WTC11 (cell line): ENCODE results near the gene TMEM114. TPM values are rescaled to one million over a fixed set of nuclear protein-coding genes. Genes with fewer than 3 reads are reported as not detected.

Experiments used
- ATAC-seq: fragments of 200-7000 bp; cut with Tn5 transposase; 2 replicates; pipeline ENCODE4 v1.10.0; 2021; ENCODE audit warnings: mild to moderate bottlenecking, moderate library complexity
- CTCF ChIA-PET: fragments of 300-600 bp; sonication (Branson Sonifier 250); formaldehyde crosslinking; loops from one replicate; lab custom pipeline; 2021; ENCODE audit warnings: antibody characterized with exemption; lab: Charles Lee
- POLR2A ChIA-PET: fragments of 350-600 bp; sonication (Branson Sonifier 250); formaldehyde crosslinking; loops from one replicate; lab custom pipeline; 2021; ENCODE audit warnings: antibody characterized with exemption; lab: Charles Lee
- DNase-seq: peaks from one replicate; pipeline ENCODE4 v3.0.0; 2021; ENCODE audit warnings: low spot score
- H3K27ac Mint-ChIP-seq: 2 replicates; pipeline ENCODE4 v1.8.0; 2021; ENCODE audit warnings: mixed read lengths
- H3K27me3 Mint-ChIP-seq: 2 replicates; pipeline ENCODE4 v1.8.0; 2021; ENCODE audit warnings: low read depth, mild to moderate bottlenecking, moderate library complexity, mixed read lengths
- H3K36me3 Mint-ChIP-seq: 2 replicates; pipeline ENCODE4 v1.8.0; 2021; ENCODE audit warnings: mixed read lengths
- H3K4me1 Mint-ChIP-seq: 2 replicates; pipeline ENCODE4 v1.8.0; 2022; ENCODE audit warnings: mixed read lengths
- H3K4me3 Mint-ChIP-seq: 2 replicates; pipeline ENCODE4 v1.8.0; 2021; ENCODE audit warnings: mild to moderate bottlenecking, moderate library complexity, mixed read lengths
- H3K9me3 Mint-ChIP-seq: 2 replicates; pipeline ENCODE4 v1.8.0; 2021; ENCODE audit warnings: mixed read lengths
- AFF4 ChIP-seq: sonication (generic); formaldehyde crosslinking; IDR thresholded peaks from 2 replicates; pipeline ENCODE4 v1.8.1; 2023; ENCODE audit warnings: mild to moderate bottlenecking, missing genetic modification reagents, borderline replicate concordance
- ARID4B ChIP-seq: sonication (generic); formaldehyde crosslinking; IDR thresholded peaks from 2 replicates; pipeline ENCODE4 v1.8.0; 2023; ENCODE audit warnings: missing genetic modification reagents, mild to moderate bottlenecking, borderline replicate concordance
- ATF2 ChIP-seq: sonication (generic); formaldehyde crosslinking; IDR thresholded peaks from 2 replicates; pipeline ENCODE4 v1.8.1; 2022; ENCODE audit warnings: low read depth, missing genetic modification reagents, borderline replicate concordance
- CREM ChIP-seq: sonication (generic); formaldehyde crosslinking; IDR thresholded peaks from 2 replicates; pipeline ENCODE4 v1.8.1; 2022; ENCODE audit warnings: mild to moderate bottlenecking, missing genetic modification reagents, moderate library complexity
- E2F5 ChIP-seq: sonication (generic); formaldehyde crosslinking; IDR thresholded peaks from 2 replicates; pipeline ENCODE4 v1.8.1; 2022; ENCODE audit warnings: mild to moderate bottlenecking, moderate library complexity, missing genetic modification reagents
- ERG ChIP-seq: fragments of 250-450 bp; sonication (Bioruptor Pico); IDR thresholded peaks from 2 replicates; pipeline ENCODE4 v1.8.0; 2021; ENCODE audit warnings: mild to moderate bottlenecking
- JAZF1 ChIP-seq: fragments of 250-450 bp; sonication (Bioruptor Pico); IDR thresholded peaks from 2 replicates; pipeline ENCODE4 v1.9.0; 2021; ENCODE audit warnings: moderate library complexity, mild to moderate bottlenecking, inconsistent platforms
- JUN ChIP-seq: sonication (generic); formaldehyde crosslinking; IDR thresholded peaks from 2 replicates; pipeline ENCODE4 v1.8.0; 2023; ENCODE audit warnings: mild to moderate bottlenecking, missing genetic modification reagents
- MYBL2 ChIP-seq: sonication (generic); formaldehyde crosslinking; IDR thresholded peaks from 2 replicates; pipeline ENCODE4 v1.8.1; 2023; ENCODE audit warnings: mild to moderate bottlenecking, moderate library complexity, missing genetic modification reagents
- NFATC4 ChIP-seq: fragments of 250-450 bp; sonication (Bioruptor Pico); IDR thresholded peaks from 2 replicates; pipeline ENCODE4 v1.9.0; 2021; ENCODE audit warnings: mild to moderate bottlenecking
- PREB ChIP-seq: sonication (generic); formaldehyde crosslinking; IDR thresholded peaks from 2 replicates; pipeline ENCODE4 v1.8.1; 2022; ENCODE audit warnings: mild to moderate bottlenecking, missing genetic modification reagents, moderate library complexity, borderline replicate concordance
- RORB ChIP-seq: fragments of 250-450 bp; sonication (Bioruptor Pico); IDR thresholded peaks from 2 replicates; pipeline ENCODE4 v1.9.0; 2021; ENCODE audit warnings: mild to moderate bottlenecking
- ZBTB21 ChIP-seq: sonication (generic); formaldehyde crosslinking; IDR thresholded peaks from 2 replicates; pipeline ENCODE4 v1.8.1; 2023; ENCODE audit warnings: mild to moderate bottlenecking, missing genetic modification reagents, borderline replicate concordance
- ZNF121 ChIP-seq: sonication (generic); formaldehyde crosslinking; IDR thresholded peaks from 2 replicates; pipeline ENCODE4 v1.8.0; 2023; ENCODE audit warnings: missing genetic modification reagents
- ZNF138 ChIP-seq: sonication (generic); formaldehyde crosslinking; conservative IDR thresholded peaks from 2 replicates; pipeline ENCODE4 v1.8.1; 2022; ENCODE audit warnings: mild to moderate bottlenecking, moderate library complexity, missing genetic modification reagents
- total RNA-seq: library from RNA; stranded (reverse); gene quantifications from 3 replicates; pipeline ENCODE4 v1.2.3, GENCODE V29; 2021

TMEM114 gene
- total RNA-seq, 1 experiment from 2014 or later, result 0.37 TPM

GRCh38 chr16:8587065-8587464 is 3.2 kb downstream of the TMEM114 start (continued):
- TF ChIP-seq ATF2 (CRISPR knock-in tag) (no peak), AFF4 (CRISPR knock-in tag) (no peak), E2F5 (CRISPR knock-in tag) (no peak), ARID4B (CRISPR knock-in tag) (no peak), PREB (CRISPR knock-in tag) (no peak)

GRCh38 chr16:8585857-8586256 is 4.5 kb downstream of the TMEM114 start:
- ChIA-PET POLR2A (no interaction called here), CTCF (interaction anchor here (0.7 to 1.2 kb wide), 2 partner anchors 13 to 50 kb away, joined by 3 to 4 read pairs; no protein-coding TSS in a partner anchor)
- DNase-seq, result no peak
- H3K27ac Mint-ChIP-seq, result no peak overlapping the region
- no peak for ATAC-seq
- H3K27me3 Mint-ChIP-seq, result peaks cover 9% of the 10 kb centered on the region
- H3K4me1 Mint-ChIP-seq, result peaks cover 15% of the 10 kb centered on the region
- TF ChIP-seq MYBL2 (no peak), JUN (CRISPR knock-in tag) (no peak), NFATC4 (CRISPR knock-in tag) (no peak), ERG (no peak), CREM (CRISPR knock-in tag) (no peak), JAZF1 (CRISPR knock-in tag) (no peak), ZNF138 (CRISPR knock-in tag) (no peak), RORB (CRISPR knock-in tag) (no peak), ZBTB21 (CRISPR knock-in tag) (no peak), ZNF121 (CRISPR knock-in tag) (no peak)
- 0 out of 2 replicates have a peak, but pooled peaks cover 3% of the 10 kb centered on the region for H3K9me3 Mint-ChIP-seq
- H3K36me3 Mint-ChIP-seq, result no peaks in the 10 kb centered on the region
- no peak overlapping the region for H3K4me3 Mint-ChIP-seq
